Calu3 (cell line): ENCODE results near the gene UTRN. TPM values are rescaled to one million over a fixed set of nuclear protein-coding genes. Genes with fewer than 3 reads are reported as not detected.

Source experiments
- BruUV-seq: library from RNA; stranded (reverse); fragments of 400-500 nt; replicated peaks from 2 replicates; lab custom pipeline; 2021; lab: Mats Ljungman, UMichigan
- CTCF ChIA-PET: fragments of 300-600 bp; sonication (Branson Sonifier 250); formaldehyde crosslinking; loops from one replicate; lab custom pipeline; 2022; ENCODE audit warnings: antibody characterized with exemption; lab: Charles Lee
- DNase-seq: peaks from one replicate; pipeline ENCODE4 v3.0.0; 2022
- H3K27ac Mint-ChIP-seq: one replicate; pipeline ENCODE4 v1.8.0; 2022; ENCODE audit warnings: mixed read lengths; ENCODE audit not compliant: unreplicated experiment
- H3K27me3 Mint-ChIP-seq: one replicate; pipeline ENCODE4 v1.8.0; 2022; ENCODE audit warnings: mixed read lengths; ENCODE audit not compliant: unreplicated experiment
- H3K36me3 Mint-ChIP-seq: one replicate; pipeline ENCODE4 v1.8.0; 2022; ENCODE audit warnings: mild to moderate bottlenecking, moderate library complexity, mixed read lengths; ENCODE audit not compliant: insufficient read depth, unreplicated experiment
- H3K4me1 Mint-ChIP-seq: one replicate; pipeline ENCODE4 v1.8.0; 2022; ENCODE audit warnings: mild to moderate bottlenecking, low read depth, mixed read lengths; ENCODE audit not compliant: unreplicated experiment
- H3K4me3 Mint-ChIP-seq: one replicate; pipeline ENCODE4 v1.8.0; 2022; ENCODE audit warnings: mild to moderate bottlenecking, low read depth, moderate library complexity, mixed read lengths; ENCODE audit not compliant: unreplicated experiment
- H3K9me3 Mint-ChIP-seq: one replicate; pipeline ENCODE4 v1.8.0; 2022; ENCODE audit warnings: low read depth, mixed read lengths; ENCODE audit not compliant: unreplicated experiment
- CTCF ChIP-seq: fragments of 200-600 bp; IDR thresholded peaks from one replicate; pipeline ENCODE4 v1.8.0; 2022; ENCODE audit warnings: antibody characterized with exemption; ENCODE audit not compliant: unreplicated experiment
- intact Hi-C: fragments of 100-400 bp; cut with micrococcal nuclease; formaldehyde crosslinking; loops from one replicate; pipeline ENCODE4 v1.10.0; 2022; ENCODE audit not compliant: unreplicated experiment
- total RNA-seq: library from RNA; stranded (reverse); gene quantifications from 2 replicates; pipeline ENCODE4 v1.2.3, GENCODE V29; 2022

The UTRN gene
- total RNA-seq, 1 experiment from 2014 or later, result 109 TPM

GRCh38 chr6:144320741-144321140 is 35.6 kb downstream of the UTRN start:
- no peak for TF ChIP-seq CTCF
- no peaks in the 10 kb centered on the region for H3K9me3 Mint-ChIP-seq
- intact Hi-C loops, result no loop called here
- peaks cover 4% of the 10 kb centered on the region for H3K36me3 Mint-ChIP-seq
- H3K4me1 Mint-ChIP-seq, result peaks cover 21% of the 10 kb centered on the region
- BruUV-seq, result no TSS peak
- no peaks in the 10 kb centered on the region for H3K27me3 Mint-ChIP-seq
- no peak for DNase-seq
- H3K27ac Mint-ChIP-seq, result no peak overlapping the region
- no peak overlapping the region for H3K4me3 Mint-ChIP-seq
- CTCF ChIA-PET, result interaction anchor here (0.7 kb wide), 1 partner anchor 128 kb away, joined by 6 read pairs; no protein-coding TSS in a partner anchor

GRCh38 chr6:144321839-144322591 is 36.9 kb downstream of the UTRN start:
- no peak for TF ChIP-seq CTCF
- no peak for DNase-seq
- BruUV-seq, result no TSS peak
- H3K4me1 Mint-ChIP-seq, result peaks cover 8% of the 10 kb centered on the region
- no peak overlapping the region for H3K4me3 Mint-ChIP-seq
- CTCF ChIA-PET, result interaction anchor here (0.6 kb wide), 1 partner anchor 772 kb away, joined by 6 read pairs; no protein-coding TSS in a partner anchor
- H3K27ac Mint-ChIP-seq, result no peak overlapping the region
- peaks cover 4% of the 10 kb centered on the region for H3K36me3 Mint-ChIP-seq
- intact Hi-C loops, result no loop called here
- H3K9me3 Mint-ChIP-seq, result no peaks in the 10 kb centered on the region
- no peaks in the 10 kb centered on the region for H3K27me3 Mint-ChIP-seq

- H3K36me3 Mint-ChIP-seq, result peaks cover 5% of the 10 kb centered on the region
- H3K27me3 Mint-ChIP-seq, result no peaks in the 10 kb centered on the region
- TF ChIP-seq CTCF, result no peak
- H3K4me1 Mint-ChIP-seq, result peaks cover 16% of the 10 kb centered on the region
- no peak for DNase-seq
- no peaks in the 10 kb centered on the region for H3K9me3 Mint-ChIP-seq
- intact Hi-C loops, result no loop called here
- no peak overlapping the region for H3K4me3 Mint-ChIP-seq
- no TSS peak for BruUV-seq
- H3K27ac Mint-ChIP-seq, result no peak overlapping the region
- CTCF ChIA-PET, result no interaction called here
Measured at GRCh38 chr6:144325232-144325631, 40.1 kb downstream of the UTRN start.

GRCh38 chr6:144326393-144326792 is 41.3 kb downstream of the UTRN start:
- Mint-ChIP-seq H3K4me3 (no peak overlapping the region), H3K4me1 (peaks cover 22% of the 10 kb centered on the region), H3K27ac (no peak overlapping the region), H3K27me3 (no peaks in the 10 kb centered on the region), H3K9me3 (no peaks in the 10 kb centered on the region), H3K36me3 (peaks cover 12% of the 10 kb centered on the region)
- no peak for DNase-seq
- TF ChIP-seq CTCF, result no peak
- CTCF ChIA-PET, result no interaction called here
- no TSS peak for BruUV-seq
- intact Hi-C loops, result no loop called here
